IMR-90 (cell line): ENCODE results near the gene LONP2. TPM values are rescaled to one million over a fixed set of nuclear protein-coding genes. Genes with fewer than 3 reads are reported as not detected.

ENCODE experiments used
- ATAC-seq: fragments of 200-7000 bp; cut with Tn5 transposase; 2 replicates; pipeline ENCODE4 v1.9.1; 2020; ENCODE audit warnings: low read depth, mild to moderate bottlenecking, moderate library complexity
- BruUV-seq: library from RNA; stranded (reverse); fragments of 400-500 nt; replicated peaks from 2 replicates; lab custom pipeline; 2021; lab: Mats Ljungman, UMichigan
- CTCF ChIA-PET: fragments of 300-600 bp; formaldehyde crosslinking; extraction: SDS; loops from one replicate; lab custom pipeline; 2021; ENCODE audit warnings: antibody characterized with exemption; lab: Yijun Ruan, JAX
- POLR2A ChIA-PET: fragments of 300-600 bp; sonication (Branson Sonifier 250); formaldehyde crosslinking; loops from one replicate; lab custom pipeline; 2022; ENCODE audit warnings: antibody characterized with exemption; ENCODE audit not compliant: unreplicated experiment; lab: Charles Lee
- DNase-seq: peaks from one replicate; pipeline ENCODE4 v3.0.0; 2013
- H2AFZ ChIP-seq: replicated peaks from 2 replicates; pipeline ENCODE3; 2013; ENCODE audit warnings: low read length, mild to moderate bottlenecking; ENCODE audit not compliant: poor library complexity
- H2AK5ac ChIP-seq: 2 replicates; pipeline ENCODE4 v1.6.1; 2013; ENCODE audit warnings: low read depth, low read length, inconsistent platforms
- H2AK9ac ChIP-seq: replicated peaks from 2 replicates; pipeline ENCODE3; 2013; ENCODE audit warnings: mild to moderate bottlenecking, low read depth, low read length, moderate library complexity; ENCODE audit not compliant: poor library complexity
- H2BK120ac ChIP-seq: 2 replicates; pipeline ENCODE4 v1.6.1; 2013; ENCODE audit warnings: low read depth, low read length, inconsistent platforms
- H2BK15ac ChIP-seq: 3 replicates; pipeline ENCODE4 v1.6.1; 2013; ENCODE audit warnings: low read depth, low read length, inconsistent platforms
- H2BK20ac ChIP-seq: 2 replicates; pipeline ENCODE4 v1.6.1; 2013; ENCODE audit warnings: low read depth, mild to moderate bottlenecking, inconsistent platforms, low read length, moderate library complexity
- H2BK5ac ChIP-seq: 2 replicates; pipeline ENCODE4 v1.6.1; 2013; ENCODE audit warnings: mild to moderate bottlenecking, low read depth, low read length, inconsistent platforms; ENCODE audit not compliant: poor library complexity, severe bottlenecking
- H3K14ac ChIP-seq: replicated peaks from 2 replicates; pipeline ENCODE4 v1.6.1; 2013; ENCODE audit warnings: low read depth, low read length, inconsistent platforms
- H3K18ac ChIP-seq: 2 replicates; pipeline ENCODE4 v1.6.1; 2013; ENCODE audit warnings: low read depth, low read length, control low read depth
- H3K23ac ChIP-seq: 2 replicates; pipeline ENCODE4 v1.6.1; 2013; ENCODE audit warnings: low read depth, low read length, inconsistent platforms
- H3K27ac ChIP-seq: 2 replicates; pipeline ENCODE4 v1.5.1; 2013; ENCODE audit warnings: mild to moderate bottlenecking, control low read depth, low read length; ENCODE audit not compliant: insufficient read depth
- H3K27me3 ChIP-seq: 2 replicates; pipeline ENCODE4 v1.6.1; 2013; ENCODE audit warnings: low read length; ENCODE audit not compliant: control insufficient read depth, insufficient read depth
- H3K36me3 ChIP-seq: 2 replicates; pipeline ENCODE4 v1.6.1; 2013; ENCODE audit warnings: low read length, mixed read lengths; ENCODE audit not compliant: control insufficient read depth, insufficient read depth
- H3K4ac ChIP-seq: 2 replicates; pipeline ENCODE4 v1.6.1; 2013; ENCODE audit warnings: low read depth, low read length, inconsistent platforms
- H3K4me1 ChIP-seq: 2 replicates; pipeline ENCODE4 v1.6.1; 2013; ENCODE audit warnings: low read length, mixed read lengths; ENCODE audit not compliant: control insufficient read depth, insufficient read depth
- H3K4me2 ChIP-seq: 2 replicates; pipeline ENCODE4 v1.6.1; 2013; ENCODE audit warnings: low read depth, mild to moderate bottlenecking, control low read depth, low read length, moderate library complexity
- H3K4me3 ChIP-seq: 2 replicates; pipeline ENCODE4 v1.5.1; 2013; ENCODE audit warnings: low read depth, mild to moderate bottlenecking, control low read depth, low read length, moderate library complexity; ENCODE audit not compliant: insufficient read depth
- H3K56ac ChIP-seq: 2 replicates; pipeline ENCODE4 v1.6.1; 2013; ENCODE audit warnings: low read length, inconsistent platforms; ENCODE audit not compliant: insufficient read depth; ENCODE audit errors: extremely low read depth
- H3K79me1 ChIP-seq, 2 experiments: 2 replicates each; pipeline ENCODE4 v1.6.1; 2013; ENCODE audit warnings: low read length in 2 of 2, inconsistent platforms in 1 of 2, low read depth in 1 of 2
- H3K9ac ChIP-seq: 2 replicates; pipeline ENCODE4 v1.6.1; 2013; ENCODE audit warnings: low read depth, low read length, control low read depth
- H3K9me1 ChIP-seq: 2 replicates; pipeline ENCODE4 v1.6.1; 2013; ENCODE audit warnings: low read length, inconsistent platforms; ENCODE audit not compliant: insufficient read depth
- H3K9me3 ChIP-seq: 2 replicates; pipeline ENCODE4 v1.6.1; 2013; ENCODE audit warnings: low read length; ENCODE audit not compliant: control insufficient read depth, insufficient read depth
- H4K20me1 ChIP-seq: 2 replicates; pipeline ENCODE4 v1.6.1; 2013; ENCODE audit warnings: low read length, inconsistent platforms; ENCODE audit not compliant: insufficient read depth
- H4K5ac ChIP-seq: 2 replicates; pipeline ENCODE4 v1.6.1; 2013; ENCODE audit warnings: mild to moderate bottlenecking, low read depth, low read length, control low read depth
- H4K8ac ChIP-seq, 2 experiments: 2 replicates each; pipeline ENCODE4 v1.6.1; 2013; ENCODE audit warnings: low read depth in 2 of 2, low read length in 2 of 2, control low read depth in 1 of 2, inconsistent platforms in 1 of 2
- H4K91ac ChIP-seq: 2 replicates; pipeline ENCODE4 v1.6.1; 2013; ENCODE audit warnings: low read depth, low read length, inconsistent platforms; ENCODE audit not compliant: insufficient read depth
- BHLHE40 ChIP-seq: fragments of 150-350 bp; IDR thresholded peaks from 2 replicates; pipeline ENCODE4 v1.6.1; 2016; ENCODE audit warnings: mild to moderate bottlenecking, low read depth, low read length
- CHD1 ChIP-seq: IDR thresholded peaks from 2 replicates; pipeline ENCODE4 v1.6.1; 2012; ENCODE audit warnings: low read depth, low read length, improper control_type of control experiment
- MAFK ChIP-seq: IDR thresholded peaks from 2 replicates; pipeline ENCODE4 v1.6.1; 2012; ENCODE audit warnings: low read depth, low read length, improper control_type of control experiment
- MAZ ChIP-seq: IDR thresholded peaks from 2 replicates; pipeline ENCODE4 v1.6.1; 2012; ENCODE audit warnings: low read depth, mild to moderate bottlenecking, low read length, improper control_type of control experiment, moderate library complexity, borderline replicate concordance
- MXI1 ChIP-seq: IDR thresholded peaks from 2 replicates; pipeline ENCODE4 v1.6.1; 2012; ENCODE audit warnings: low read depth, mild to moderate bottlenecking, low read length, moderate library complexity, borderline replicate concordance
- POLR2A ChIP-seq: IDR thresholded peaks from 2 replicates; pipeline ENCODE4 v1.6.1; 2012; ENCODE audit warnings: mild to moderate bottlenecking, low read depth, low read length
- RAD21 ChIP-seq: IDR thresholded peaks from 2 replicates; pipeline ENCODE4 v1.6.1; 2012; ENCODE audit warnings: low read length, improper control_type of control experiment
- RCOR1 ChIP-seq: IDR thresholded peaks from 2 replicates; pipeline ENCODE4 v1.6.1; 2012; ENCODE audit warnings: mild to moderate bottlenecking, low read length, improper control_type of control experiment; ENCODE audit not compliant: insufficient replicate concordance
- SMC3 ChIP-seq: fragments of 150-350 bp; IDR thresholded peaks from 2 replicates; pipeline ENCODE4 v1.6.1; 2016; ENCODE audit warnings: low read depth, mild to moderate bottlenecking, antibody characterized with exemption, low read length, moderate library complexity
- WGBS, 2 experiments: methylation state at CpG; one replicate each; pipeline versions ENCODE4 v1.1.5 to v1.1.7; 2013; ENCODE audit warnings: missing lambda C conversion rate in 2 of 2; ENCODE audit not compliant: insufficient read length in 1 of 2; ENCODE audit errors: extremely low coverage in 2 of 2; 5-methylcytosine and 5-hydroxymethylcytosine counted together
- dilution Hi-C: fragments of 300-500 bp; cut with HindIII; formaldehyde crosslinking; loops from one replicate; pipeline ENCODE4 v1.14.3; 2018; ENCODE audit warnings: low sequenced_read_pairs; ENCODE audit not compliant: unreplicated experiment
- in situ Hi-C: fragments of 300-500 bp; cut with MboI; formaldehyde crosslinking; loops from 3 replicates; pipeline ENCODE4 v1.14.3; 2019; ENCODE audit warnings: low sequenced_read_pairs, inconsistent platforms, mixed read lengths
- intact Hi-C: fragments of 100-400 bp; cut with micrococcal nuclease; formaldehyde crosslinking; loops from 2 replicates; pipeline ENCODE4 v1.10.0; 2022
- polyA plus RNA-seq, 3 experiments: library from polyadenylated mRNA; depleted of rRNA; stranded (reverse); fragments of >200 nt; gene quantifications; 2 replicates each; pipeline ENCODE4 v1.2.3, GENCODE V29; 2012; ENCODE audit warnings: low replicate concordance in 1 of 3
- total RNA-seq: library from RNA; depleted of rRNA; stranded (reverse); fragments of >200 nt; gene quantifications from 2 replicates; pipeline ENCODE4 v1.2.3, GENCODE V29; 2012
- TF ChIP-seq, protein P1 (sequence below): conservative IDR thresholded peaks from 2 replicates; pipeline ENCODE4 v1.5.1; 2012; ENCODE audit warnings: mild to moderate bottlenecking, low read depth, low read length, improper control_type of control experiment
- TF ChIP-seq, protein P2 (sequence below): fragments of 150-350 bp; IDR thresholded peaks from 2 replicates; pipeline ENCODE4 v1.6.1; 2017; ENCODE audit warnings: mild to moderate bottlenecking, antibody characterized with exemption, low read length, low read depth
- TF ChIP-seq, protein P3 (sequence below): fragments of 150-350 bp; IDR thresholded peaks from 2 replicates; pipeline ENCODE4 v1.6.1; 2016; ENCODE audit warnings: low read depth, mild to moderate bottlenecking, low read length, moderate library complexity, borderline replicate concordance

LONP2 gene
- total and polyA plus RNA-seq, 2 of the 4 experiments (the other 2 are of a cell fraction) = 31.5 to 90.9 TPM

DNA sequence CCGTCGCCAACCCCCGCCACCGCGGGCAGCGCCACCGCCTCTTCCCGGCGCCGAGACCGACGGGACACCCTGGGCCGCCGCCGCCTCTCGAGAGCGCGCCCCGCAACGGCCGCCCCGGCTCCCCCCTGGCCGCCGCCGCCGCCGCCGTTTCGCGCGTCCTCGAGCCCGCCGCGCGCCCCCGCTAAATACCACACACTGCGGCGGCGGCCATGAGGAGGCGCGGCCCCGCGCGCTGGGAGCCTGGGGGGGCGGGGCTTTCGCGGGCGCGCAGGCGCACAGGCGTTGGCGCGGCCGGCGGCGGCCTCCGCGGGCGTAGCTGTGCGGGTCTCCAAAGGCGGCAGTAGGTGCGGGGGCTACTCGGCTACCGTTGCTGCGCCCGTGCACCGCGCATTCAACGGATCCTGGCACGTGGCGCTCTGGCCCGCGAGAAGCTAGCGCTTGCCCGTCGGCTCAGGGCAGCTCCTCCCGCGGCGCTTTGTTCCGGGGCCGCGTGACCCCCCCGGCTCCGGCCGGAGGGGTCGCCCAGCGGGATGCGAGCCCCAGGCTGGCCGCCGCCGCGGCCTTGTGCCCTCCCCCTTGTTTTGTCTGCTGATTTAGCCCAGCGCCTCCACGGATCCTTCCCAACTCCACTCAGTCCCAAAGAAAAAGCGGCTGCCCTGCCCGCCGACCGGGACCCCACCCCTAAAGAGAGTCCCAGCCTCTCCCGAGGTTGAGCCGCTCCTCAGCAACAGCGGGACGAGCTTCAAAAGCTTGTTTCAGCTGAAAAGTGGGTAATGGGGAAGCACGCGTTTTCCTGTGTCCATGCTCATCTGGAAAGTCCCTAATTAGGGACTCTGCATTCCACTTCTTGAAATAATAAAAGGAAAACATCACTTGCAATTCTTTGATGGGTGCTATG is 141.4 kb downstream of the LONP2 start, which contains the start of gene SIAH1:
TSS of gene SIAH1 (minus strand) at position 161 of the 898 bp plus-strand sequence. CDS start 22,985 bp downstream, outside the sequence.
- intact Hi-C loops = loop anchor here (1.0 kb wide), 1 partner anchor 151 kb away; no protein-coding TSS in a partner anchor
- CTCF ChIA-PET = no interaction called here
- H3K18ac ChIP-seq = peak within 1 kb of the TSS; percentile 91
- TF ChIP-seq, protein P1, sequence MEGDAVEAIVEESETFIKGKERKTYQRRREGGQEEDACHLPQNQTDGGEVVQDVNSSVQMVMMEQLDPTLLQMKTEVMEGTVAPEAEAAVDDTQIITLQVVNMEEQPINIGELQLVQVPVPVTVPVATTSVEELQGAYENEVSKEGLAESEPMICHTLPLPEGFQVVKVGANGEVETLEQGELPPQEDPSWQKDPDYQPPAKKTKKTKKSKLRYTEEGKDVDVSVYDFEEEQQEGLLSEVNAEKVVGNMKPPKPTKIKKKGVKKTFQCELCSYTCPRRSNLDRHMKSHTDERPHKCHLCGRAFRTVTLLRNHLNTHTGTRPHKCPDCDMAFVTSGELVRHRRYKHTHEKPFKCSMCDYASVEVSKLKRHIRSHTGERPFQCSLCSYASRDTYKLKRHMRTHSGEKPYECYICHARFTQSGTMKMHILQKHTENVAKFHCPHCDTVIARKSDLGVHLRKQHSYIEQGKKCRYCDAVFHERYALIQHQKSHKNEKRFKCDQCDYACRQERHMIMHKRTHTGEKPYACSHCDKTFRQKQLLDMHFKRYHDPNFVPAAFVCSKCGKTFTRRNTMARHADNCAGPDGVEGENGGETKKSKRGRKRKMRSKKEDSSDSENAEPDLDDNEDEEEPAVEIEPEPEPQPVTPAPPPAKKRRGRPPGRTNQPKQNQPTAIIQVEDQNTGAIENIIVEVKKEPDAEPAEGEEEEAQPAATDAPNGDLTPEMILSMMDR = no peak
- TF ChIP-seq RCOR1 (no peak), MXI1 (no peak), MAZ (peak; percentile 61; the same call in 1 of the 2 replicates), POLR2A (peak; percentile 81), MAFK (no peak), RAD21 (no peak; the same call in 1 of the 2 replicates), CHD1 (no peak), BHLHE40 (peak; percentile 61), SMC3 (no peak)
- TF ChIP-seq, protein P2, sequence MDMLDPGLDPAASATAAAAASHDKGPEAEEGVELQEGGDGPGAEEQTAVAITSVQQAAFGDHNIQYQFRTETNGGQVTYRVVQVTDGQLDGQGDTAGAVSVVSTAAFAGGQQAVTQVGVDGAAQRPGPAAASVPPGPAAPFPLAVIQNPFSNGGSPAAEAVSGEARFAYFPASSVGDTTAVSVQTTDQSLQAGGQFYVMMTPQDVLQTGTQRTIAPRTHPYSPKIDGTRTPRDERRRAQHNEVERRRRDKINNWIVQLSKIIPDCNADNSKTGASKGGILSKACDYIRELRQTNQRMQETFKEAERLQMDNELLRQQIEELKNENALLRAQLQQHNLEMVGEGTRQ = peak; percentile 32; the same call in 1 of the 2 replicates
- TF ChIP-seq, protein P3, sequence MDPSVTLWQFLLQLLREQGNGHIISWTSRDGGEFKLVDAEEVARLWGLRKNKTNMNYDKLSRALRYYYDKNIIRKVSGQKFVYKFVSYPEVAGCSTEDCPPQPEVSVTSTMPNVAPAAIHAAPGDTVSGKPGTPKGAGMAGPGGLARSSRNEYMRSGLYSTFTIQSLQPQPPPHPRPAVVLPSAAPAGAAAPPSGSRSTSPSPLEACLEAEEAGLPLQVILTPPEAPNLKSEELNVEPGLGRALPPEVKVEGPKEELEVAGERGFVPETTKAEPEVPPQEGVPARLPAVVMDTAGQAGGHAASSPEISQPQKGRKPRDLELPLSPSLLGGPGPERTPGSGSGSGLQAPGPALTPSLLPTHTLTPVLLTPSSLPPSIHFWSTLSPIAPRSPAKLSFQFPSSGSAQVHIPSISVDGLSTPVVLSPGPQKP = no peak

More for the DNA sequence above, 141.4 kb downstream of the LONP2 start, which contains the start of gene SIAH1:
- no TSS peak for BruUV-seq
- Histone ChIP-seq H3K36me3 (no peaks in the 10 kb centered on the region), H3K9ac (peak within 1 kb of the TSS; percentile 96), H3K23ac (peak within 1 kb of the TSS; percentile 98), H4K20me1 (peaks cover 26% of the 10 kb centered on the region), H2BK15ac (peak within 1 kb of the TSS; percentile 18; the same call in 1 of the 3 replicates), H2AK9ac (peak within 1 kb of the TSS; percentile 97), H2BK20ac (no peak within 1 kb of the TSS), H2BK5ac (peak within 1 kb of the TSS; percentile 97), H3K4me2 (peak within 1 kb of the TSS; percentile 98), H3K14ac (peak within 1 kb of the TSS; percentile 95), H3K79me1 (peaks cover 0 to 30% of the 10 kb centered on the region in 2 experiments; a peak in 2 of 4 replicates), H4K91ac (peak within 1 kb of the TSS; percentile 90), H3K9me3 (no peaks in the 10 kb centered on the region), H4K5ac (peak within 1 kb of the TSS; percentile 98), H4K8ac (peak within 1 kb of the TSS; percentile 72 to 97), H3K4me1 (peaks cover 1% of the 10 kb centered on the region; the same call in 1 of the 2 replicates), H3K4me3 (peak within 1 kb of the TSS; percentile 95), H2BK120ac (peak within 1 kb of the TSS; percentile 81), H2AFZ (peak within 1 kb of the TSS; percentile 100), H2AK5ac (peak within 1 kb of the TSS; percentile 85), H3K56ac (peak within 1 kb of the TSS; percentile 91), H3K27ac (peak within 1 kb of the TSS; percentile 98), H3K9me1 (peaks cover 6% of the 10 kb centered on the region; the same call in 1 of the 2 replicates), H3K4ac (peak within 1 kb of the TSS; percentile 96), H3K27me3 (no peaks in the 10 kb centered on the region)
- POLR2A ChIA-PET = interaction anchor here (0.6 to 1.0 kb wide), 3 partner anchors 23 to 1477 kb away, joined by 3 to 8 read pairs (median 4); no protein-coding TSS in a partner anchor
- in situ Hi-C loops (no loop called here), dilution Hi-C loops (no loop called here)
- DNase-seq = peak; percentile 68
- peak; percentile 84 for ATAC-seq
- 2% methylated on average over 34 of the region's 105 CpGs; no CpG with 5 or more reads in 1 of the 2 experiments for WGBS, 2 experiments
